ELF-1 (cell line): Measurements from ENCODE around the gene SLC39A7.

Experiments
- DNase-seq: peaks from one replicate; pipeline ENCODE4 v3.0.0-alpha.2; 2016; ENCODE audit warnings: low read depth, low spot score

SLC39A7 gene

GRCh38 chr6:33170176-33171015, 30.3 kb upstream of the SLC39A7 start:
- no peak for DNase-seq

- DNase-seq = no peak
Observed at GRCh38 chr6:33171016-33171879, 29.4 kb upstream of the SLC39A7 start.

GRCh38 chr6:33171880-33172687, 28.6 kb upstream of the SLC39A7 start:
- DNase-seq = no peak

- DNase-seq = no peak
Observed at GRCh38 chr6:33172688-33173534, 27.8 kb upstream of the SLC39A7 start.

- no peak for DNase-seq
Observed at GRCh38 chr6:33173535-33174180, 27.0 kb upstream of the SLC39A7 start.

- DNase-seq = no peak
Observed at GRCh38 chr6:33174784-33175183, 25.9 kb upstream of the SLC39A7 start.

GRCh38 chr6:33175436-33176069, 25.1 kb upstream of the SLC39A7 start:
- no peak for DNase-seq

GRCh38 chr6:33176906-33177305, 23.8 kb upstream of the SLC39A7 start:
- DNase-seq = no peak

GRCh38 chr6:33177552-33178446, 22.9 kb upstream of the SLC39A7 start:
- DNase-seq = no peak

- DNase-seq = no peak
Observed at GRCh38 chr6:33178755-33179475, 21.8 kb upstream of the SLC39A7 start.

GRCh38 chr6:33181141-33181540, 19.5 kb upstream of the SLC39A7 start:
- DNase-seq = no peak

- no peak for DNase-seq
Observed at GRCh38 chr6:33183071-33183683, 17.5 kb upstream of the SLC39A7 start.

- no peak for DNase-seq
Observed at GRCh38 chr6:33185190-33185589, 15.5 kb upstream of the SLC39A7 start.

- DNase-seq = no peak
Observed at GRCh38 chr6:33185654-33186187, 14.9 kb upstream of the SLC39A7 start.

GRCh38 chr6:33187809-33188208, 12.9 kb upstream of the SLC39A7 start:
- no peak for DNase-seq

GRCh38 chr6:33189164-33189563, 11.5 kb upstream of the SLC39A7 start:
- no peak for DNase-seq

GRCh38 chr6:33189625-33190448, 10.8 kb upstream of the SLC39A7 start:
- no peak for DNase-seq
